Colonic mucosa (tissue), 4 donors: Measurements from ENCODE around the gene MARCHF10. TPM values are rescaled to one million over a fixed set of nuclear protein-coding genes. Genes with fewer than 3 reads are reported as not detected.
"Not testable (repeated sequence)": the region's sequence is repeated elsewhere in the genome, so short reads cannot be mapped to it uniquely, and the experiment has no call there.

Experiments
- DNase-seq: peaks from one replicate; pipeline ENCODE4 v3.0.0-alpha.2; 2020
- H3K27ac ChIP-seq: fragments of 200-600 bp; one replicate; pipeline ENCODE4 v1.8.0; 2021
- H3K27me3 ChIP-seq: fragments of 200-600 bp; one replicate; pipeline ENCODE4 v1.8.0; 2021
- H3K36me3 ChIP-seq: fragments of 200-600 bp; one replicate; pipeline ENCODE4 v1.8.0; 2021
- H3K4me1 ChIP-seq: fragments of 200-600 bp; one replicate; pipeline ENCODE4 v1.8.0; 2021; ENCODE audit warnings: mild to moderate bottlenecking
- H3K4me3 ChIP-seq: fragments of 200-600 bp; one replicate; pipeline ENCODE4 v1.8.0; 2021
- H3K9ac ChIP-seq, 2 donors: one replicate each; pipeline ENCODE4 v1.7.0; 2013; ENCODE audit warnings: control low read depth in 2 of 2, low read depth in 2 of 2, low read length in 2 of 2
- H3K9me3 ChIP-seq: fragments of 200-600 bp; one replicate; pipeline ENCODE4 v1.8.0; 2021
- CTCF ChIP-seq: fragments of 200-600 bp; IDR thresholded peaks from one replicate; pipeline ENCODE4 v1.8.0; 2022; ENCODE audit warnings: antibody characterized with exemption, mild to moderate bottlenecking
- intact Hi-C: fragments of 100-400 bp; cut with DNase I; formaldehyde crosslinking; loops from one replicate; pipeline ENCODE4 v1.14.1; 2022
- total RNA-seq, 2 donors: library from RNA; stranded (reverse); fragmentation: NEBNext Ultra II Directional in 1 of 2; extraction: Animal tissue kit (Norgen Biotek cat#: 25700) in 1 of 2; gene quantifications; one replicate each; pipeline ENCODE4 v1.2.1, GENCODE V29; 2021
- donor health status: healthy.
- donor health status: DM: no; HTN: no; CAD: no.
- donor health status: DM: no; HTN: no; CAD: no.

Gene MARCHF10
- total RNA-seq, 2 donors from 2014 or later, result not detected

DNA sequence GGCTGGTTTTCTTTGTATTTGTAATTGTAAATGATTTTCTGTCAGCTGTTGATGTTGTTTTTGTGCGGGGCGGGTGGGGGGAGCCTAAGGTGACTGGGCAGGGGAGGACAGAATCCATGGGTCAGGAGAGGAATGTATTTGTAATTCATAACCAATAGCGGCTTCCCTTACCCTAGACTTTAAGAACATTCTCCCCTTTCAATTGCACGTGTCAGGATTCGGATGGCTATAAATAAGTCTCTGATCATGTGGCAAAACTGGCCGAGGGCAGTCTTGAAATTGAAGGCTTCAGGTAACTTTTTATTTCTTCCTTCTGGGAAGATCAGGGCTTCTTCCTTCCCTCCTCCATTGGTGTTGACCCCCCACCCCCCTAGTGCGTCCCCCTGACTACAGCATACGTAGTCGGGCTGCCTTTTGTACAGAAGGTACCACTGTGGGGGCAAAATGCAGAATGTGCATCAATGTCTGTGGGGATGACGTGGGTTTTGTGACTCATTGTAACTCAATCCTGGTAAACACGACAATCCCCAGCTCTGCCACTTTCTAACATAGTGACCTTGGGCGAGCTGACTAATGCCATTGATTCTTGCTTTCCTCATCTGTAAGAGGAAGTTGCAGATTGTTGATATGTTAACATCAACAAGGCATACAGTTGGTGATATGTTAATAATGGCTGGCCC lies 16.2 kb downstream of the MARCHF10 start:
- DNase-seq, result no peak
- no peaks in the 10 kb centered on the region for H3K4me1 ChIP-seq
- no peak overlapping the region for H3K27ac ChIP-seq
- no peak for TF ChIP-seq CTCF
- no peak overlapping the region for H3K9ac ChIP-seq
- H3K9me3 ChIP-seq, result no peaks in the 10 kb centered on the region
- H3K36me3 ChIP-seq, result no peaks in the 10 kb centered on the region
- H3K27me3 ChIP-seq, result no peaks in the 10 kb centered on the region
- intact Hi-C loops, result no loop called here
- no peak overlapping the region for H3K4me3 ChIP-seq

DNA sequence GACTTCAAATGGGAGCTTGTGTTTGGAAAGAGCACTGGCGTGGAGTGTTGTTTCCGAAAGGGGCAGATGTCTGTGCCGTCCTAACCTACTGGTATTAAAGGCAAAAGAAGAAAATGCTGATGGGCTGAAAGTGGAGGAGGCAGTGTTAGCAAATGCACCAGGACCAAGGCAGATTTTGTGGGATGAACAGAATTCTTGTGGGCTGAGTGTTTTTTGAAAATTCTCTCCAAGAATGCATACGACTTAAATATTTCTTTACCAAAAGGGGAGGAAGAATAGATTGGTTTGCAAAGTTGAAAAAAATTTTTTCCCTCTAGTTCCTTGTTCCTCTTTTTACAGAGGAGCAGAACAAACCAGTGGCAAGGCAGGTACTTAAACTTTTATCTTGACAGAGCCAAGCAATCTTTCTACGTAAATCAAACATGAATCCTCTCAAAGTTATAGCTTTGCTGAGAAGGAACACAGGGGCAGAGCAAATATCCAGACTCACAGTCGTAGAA lies 16.8 kb downstream of the MARCHF10 start:
- Histone ChIP-seq H3K4me3 (no peak overlapping the region), H3K36me3 (no peaks in the 10 kb centered on the region), H3K9ac (no peak overlapping the region), H3K27ac (no peak overlapping the region), H3K27me3 (no peaks in the 10 kb centered on the region), H3K4me1 (no peaks in the 10 kb centered on the region), H3K9me3 (no peaks in the 10 kb centered on the region)
- no peak for TF ChIP-seq CTCF
- DNase-seq, result no peak
- intact Hi-C loops, result no loop called here

DNA sequence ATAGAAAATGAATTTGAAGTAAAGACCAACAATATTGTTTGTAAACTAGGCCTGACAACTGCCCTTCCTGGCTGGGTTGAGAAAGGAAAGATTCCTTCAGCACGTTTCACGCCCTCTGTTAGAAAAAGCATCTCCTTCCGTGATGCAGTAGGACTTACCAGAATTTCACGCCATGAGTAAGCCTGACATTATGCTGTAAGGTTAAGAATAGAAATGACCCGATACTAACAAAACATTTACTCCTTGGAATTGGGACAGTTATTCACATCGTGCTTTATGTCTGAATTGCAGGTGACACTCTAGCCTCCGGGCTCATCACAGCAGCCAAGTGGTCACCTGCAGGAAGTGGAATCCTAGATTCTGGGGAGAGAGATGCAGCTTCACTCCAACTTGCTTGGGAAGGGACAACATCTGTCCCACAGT lies 17.5 kb downstream of the MARCHF10 start:
- TF ChIP-seq CTCF, result no peak
- intact Hi-C loops, result no loop called here
- no peak overlapping the region for H3K9ac ChIP-seq

DNA sequence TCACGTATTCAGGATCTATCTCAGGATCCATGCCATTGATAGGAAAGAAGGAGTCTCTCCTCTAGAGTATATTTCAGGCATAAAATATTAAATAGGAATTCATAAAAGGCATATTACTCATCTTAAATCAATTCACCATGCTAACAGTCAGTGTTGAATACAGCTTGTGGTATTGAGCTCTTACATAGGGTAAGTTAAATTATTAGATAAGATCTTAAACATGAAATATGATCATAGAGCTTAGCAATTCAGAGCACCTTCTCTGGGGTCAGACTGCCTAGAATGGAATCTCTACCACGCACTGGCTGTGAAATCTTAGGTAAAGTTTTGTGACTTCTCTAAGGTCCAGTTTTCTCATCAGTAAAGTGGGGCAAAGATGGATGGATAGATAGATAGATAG lies 20.7 kb downstream of the MARCHF10 start:
- H3K27me3 ChIP-seq, result no peaks in the 10 kb centered on the region
- H3K9me3 ChIP-seq, result no peaks in the 10 kb centered on the region
- H3K27ac ChIP-seq, result no peak overlapping the region
- no peaks in the 10 kb centered on the region for H3K36me3 ChIP-seq
- DNase-seq, result no peak
- no peak for TF ChIP-seq CTCF
- H3K4me1 ChIP-seq, result no peaks in the 10 kb centered on the region
- intact Hi-C loops, result no loop called here
- no peak overlapping the region for H3K9ac ChIP-seq
- no peak overlapping the region for H3K4me3 ChIP-seq

More for the DNA sequence above, 17.5 kb downstream of the MARCHF10 start:
- Histone ChIP-seq H3K36me3 (no peaks in the 10 kb centered on the region), H3K4me3 (no peak overlapping the region), H3K4me1 (no peaks in the 10 kb centered on the region), H3K9me3 (no peaks in the 10 kb centered on the region), H3K27ac (no peak overlapping the region), H3K27me3 (no peaks in the 10 kb centered on the region)
- no peak for DNase-seq

DNA sequence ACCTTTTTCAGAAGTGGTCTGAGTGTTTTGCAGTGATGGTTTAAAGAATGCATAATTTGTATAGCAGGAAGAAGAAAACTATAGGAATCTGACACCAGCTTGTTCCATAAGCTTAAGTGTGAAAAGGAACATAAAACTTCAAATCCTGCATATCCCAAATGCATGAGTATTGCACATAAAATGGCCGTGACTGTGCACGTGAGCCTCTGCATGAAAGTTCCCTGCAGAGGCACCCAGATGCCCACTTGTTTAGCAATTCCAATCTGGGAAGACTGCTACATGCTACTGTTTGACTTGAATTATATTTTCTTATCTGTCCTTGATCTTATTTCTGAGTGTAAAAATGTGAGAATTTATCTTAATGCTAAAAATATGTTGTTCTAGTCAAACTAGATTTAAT lies 21.5 kb downstream of the MARCHF10 start:
- Histone ChIP-seq H3K36me3 (no peaks in the 10 kb centered on the region), H3K9ac (no peak overlapping the region), H3K4me1 (no peaks in the 10 kb centered on the region), H3K27me3 (no peaks in the 10 kb centered on the region), H3K4me3 (no peak overlapping the region), H3K27ac (no peak overlapping the region), H3K9me3 (no peaks in the 10 kb centered on the region)
- intact Hi-C loops, result no loop called here
- DNase-seq, result no peak
- TF ChIP-seq CTCF, result no peak

DNA sequence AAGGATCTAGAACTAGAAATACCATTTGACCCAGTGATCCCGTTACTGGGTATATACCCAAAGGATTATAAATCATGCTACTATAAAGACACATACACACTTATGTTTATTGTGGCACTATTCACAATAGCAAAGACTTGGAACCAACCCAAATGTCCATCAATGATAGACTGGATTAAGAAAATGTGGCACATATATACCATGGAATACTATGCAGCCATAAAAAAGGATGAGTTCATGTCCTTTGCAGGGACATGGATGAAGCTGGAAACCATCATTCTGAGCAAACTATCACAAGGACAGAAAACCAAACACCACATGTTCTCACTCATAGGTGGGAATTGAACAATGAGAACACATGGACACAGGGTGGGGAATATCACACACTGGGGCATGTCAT lies 22.1 kb downstream of the MARCHF10 start:
- intact Hi-C loops, H3K9me3 ChIP-seq, H3K9ac ChIP-seq, DNase-seq, H3K27me3 ChIP-seq, H3K4me3 ChIP-seq, H3K27ac ChIP-seq, H3K36me3 ChIP-seq, H3K4me1 ChIP-seq: not testable (repeated sequence)
